ENCODE measurements around the gene KCMF1. TPM values are rescaled to one million over a fixed set of nuclear protein-coding genes. Genes with fewer than 3 reads are reported as not detected.

KCMF1 gene
- polyA plus RNA-seq, 3 donors, result 22.5 to 52.9 (median 28.5) TPM

- DNase-seq, result no peak
- no peaks in the 10 kb centered on the region for H3K9me3 ChIP-seq (replicated peaks in 1 of 2; ENCODE audit: control insufficient read depth in 1 of 2, insufficient read depth in 1 of 2, low read length in 2 of 2)
- H3K4me3 ChIP-seq (replicated peaks in 1 of 3; ENCODE audit: low read depth in 2 of 3, low read length in 3 of 3), result no peak overlapping the region
- TF ChIP-seq, protein P1, sequence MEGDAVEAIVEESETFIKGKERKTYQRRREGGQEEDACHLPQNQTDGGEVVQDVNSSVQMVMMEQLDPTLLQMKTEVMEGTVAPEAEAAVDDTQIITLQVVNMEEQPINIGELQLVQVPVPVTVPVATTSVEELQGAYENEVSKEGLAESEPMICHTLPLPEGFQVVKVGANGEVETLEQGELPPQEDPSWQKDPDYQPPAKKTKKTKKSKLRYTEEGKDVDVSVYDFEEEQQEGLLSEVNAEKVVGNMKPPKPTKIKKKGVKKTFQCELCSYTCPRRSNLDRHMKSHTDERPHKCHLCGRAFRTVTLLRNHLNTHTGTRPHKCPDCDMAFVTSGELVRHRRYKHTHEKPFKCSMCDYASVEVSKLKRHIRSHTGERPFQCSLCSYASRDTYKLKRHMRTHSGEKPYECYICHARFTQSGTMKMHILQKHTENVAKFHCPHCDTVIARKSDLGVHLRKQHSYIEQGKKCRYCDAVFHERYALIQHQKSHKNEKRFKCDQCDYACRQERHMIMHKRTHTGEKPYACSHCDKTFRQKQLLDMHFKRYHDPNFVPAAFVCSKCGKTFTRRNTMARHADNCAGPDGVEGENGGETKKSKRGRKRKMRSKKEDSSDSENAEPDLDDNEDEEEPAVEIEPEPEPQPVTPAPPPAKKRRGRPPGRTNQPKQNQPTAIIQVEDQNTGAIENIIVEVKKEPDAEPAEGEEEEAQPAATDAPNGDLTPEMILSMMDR (IDR thresholded peaks at IDR 0.05), result no peak
- H3K9ac ChIP-seq (ENCODE audit: insufficient read depth, low read length, poor library complexity, severe bottlenecking), result no peak overlapping the region
- Mint-ChIP-seq H3K27me3 (ENCODE audit: low read depth in 3 of 3) (no peaks in the 10 kb centered on the region), H3K9me3 (peaks cover 0 to 2% (median 0%) of the 10 kb centered on the region in 7 donors), H3K36me3 (peaks cover 4 to 8% of the 10 kb centered on the region in 2 donors), H3K4me1 (peaks cover 19% of the 10 kb centered on the region), H3K27ac (peak overlapping the region in 1 of 7 donors; percentile 18), H3K4me3 (no peak overlapping the region)
- H4K20me1 ChIP-seq (ENCODE audit: insufficient read depth, low read length), result peaks cover 11% of the 10 kb centered on the region
- H3K36me3 ChIP-seq (replicated peaks in 1 of 2; ENCODE audit: control insufficient read depth in 1 of 2, insufficient read depth in 2 of 2, low read length in 2 of 2), result no peaks in the 10 kb centered on the region
- no peak overlapping the region for H3K27ac ChIP-seq (ENCODE audit: low read depth in 1 of 2, low read length in 2 of 2)
- no peaks in the 10 kb centered on the region for H3K79me2 ChIP-seq (ENCODE audit: insufficient read depth, low read length)
- H3K27me3 ChIP-seq (ENCODE audit: control insufficient read depth in 2 of 2, insufficient read depth in 2 of 2, low read length in 2 of 2), result no peaks in the 10 kb centered on the region
- intact Hi-C loops (cut with micrococcal nuclease), result no loop called here
- peaks cover 9 to 17% of the 10 kb centered on the region in 2 donors for H3K4me1 ChIP-seq (ENCODE audit: control insufficient read depth in 1 of 2, insufficient read depth in 2 of 2, low read length in 2 of 2)
- no peak overlapping the region for H3K4me2 ChIP-seq (replicated peaks; ENCODE audit: extremely low read depth, low read length, poor library complexity, severe bottlenecking)
- H2AFZ ChIP-seq (ENCODE audit: insufficient read depth, low read depth, low read length, poor library complexity, severe bottlenecking), result no peak overlapping the region
- WGBS (ENCODE audit: insufficient coverage), result 98% methylated on average over 7 of the region's 12 CpGs
These were observed 14.3 kb upstream of the KCMF1 start for GRCh38 chr2:84956334-84957297.

DNA sequence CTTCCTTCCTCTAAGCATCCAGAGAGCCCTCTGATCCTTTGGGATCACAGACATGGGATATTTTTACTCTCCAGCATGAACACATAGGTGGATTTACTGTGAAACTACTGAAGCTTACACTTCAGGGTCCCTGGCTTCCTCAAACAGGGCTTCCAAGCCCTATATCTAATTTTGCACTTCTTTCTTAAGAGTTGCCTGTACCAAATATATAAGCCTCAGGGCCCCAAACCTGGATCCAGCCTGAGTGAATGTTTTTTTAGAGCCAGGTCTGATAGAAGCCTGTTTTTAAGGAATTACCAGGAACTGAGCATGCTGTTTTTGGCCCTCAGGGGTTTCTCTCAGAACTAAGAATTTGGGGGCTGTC, 13.2 kb upstream of the KCMF1 start:
- no peak overlapping the region for H3K27ac ChIP-seq (ENCODE audit: low read depth in 1 of 2, low read length in 2 of 2)
- Mint-ChIP-seq H3K36me3 (peaks cover 6 to 14% of the 10 kb centered on the region in 2 donors), H3K4me3 (no peak overlapping the region), H3K4me1 (peaks cover 19% of the 10 kb centered on the region), H3K27me3 (ENCODE audit: low read depth in 3 of 3) (no peaks in the 10 kb centered on the region), H3K9me3 (peaks cover 0 to 2% (median 0%) of the 10 kb centered on the region in 7 donors), H3K27ac (no peak overlapping the region)
- peaks cover 0 to 4% of the 10 kb centered on the region in 2 donors for H3K36me3 ChIP-seq (replicated peaks in 1 of 2; ENCODE audit: control insufficient read depth in 1 of 2, insufficient read depth in 2 of 2, low read length in 2 of 2)
- intact Hi-C loops (cut with micrococcal nuclease), result no loop called here
- DNase-seq, result no peak
- no peak overlapping the region for H2AFZ ChIP-seq (ENCODE audit: insufficient read depth, low read depth, low read length, poor library complexity, severe bottlenecking)
- H3K9me3 ChIP-seq (replicated peaks in 1 of 2; ENCODE audit: control insufficient read depth in 1 of 2, insufficient read depth in 1 of 2, low read length in 2 of 2), result no peaks in the 10 kb centered on the region
- peaks cover 18% of the 10 kb centered on the region for H4K20me1 ChIP-seq (ENCODE audit: insufficient read depth, low read length)
- no peak overlapping the region for H3K9ac ChIP-seq (ENCODE audit: insufficient read depth, low read length, poor library complexity, severe bottlenecking)
- no peaks in the 10 kb centered on the region for H3K27me3 ChIP-seq (ENCODE audit: control insufficient read depth in 2 of 2, insufficient read depth in 2 of 2, low read length in 2 of 2)
- peaks cover 9 to 17% of the 10 kb centered on the region in 2 donors for H3K4me1 ChIP-seq (ENCODE audit: control insufficient read depth in 1 of 2, insufficient read depth in 2 of 2, low read length in 2 of 2)
- H3K79me2 ChIP-seq (ENCODE audit: insufficient read depth, low read length), result peaks cover 8% of the 10 kb centered on the region
- H3K4me2 ChIP-seq (replicated peaks; ENCODE audit: extremely low read depth, low read length, poor library complexity, severe bottlenecking), result no peak overlapping the region
- TF ChIP-seq, protein P1 (IDR thresholded peaks at IDR 0.05), result no peak
- no peak overlapping the region for H3K4me3 ChIP-seq (replicated peaks in 1 of 3; ENCODE audit: low read depth in 2 of 3, low read length in 3 of 3)
